ENCODE data around the gene SLC25A13. TPM values are rescaled to one million over a fixed set of nuclear protein-coding genes. Genes with fewer than 3 reads are reported as not detected.
A peak's percentile ranks its signal among the peaks of the same experiment; 100 is the strongest.

Gene SLC25A13
- total and polyA plus RNA-seq, 2 of the 13 experiments (the other 11 are each of a cell fraction or from before 2014, with no cell fraction given) = 36.2 to 84.9 TPM

DNA sequence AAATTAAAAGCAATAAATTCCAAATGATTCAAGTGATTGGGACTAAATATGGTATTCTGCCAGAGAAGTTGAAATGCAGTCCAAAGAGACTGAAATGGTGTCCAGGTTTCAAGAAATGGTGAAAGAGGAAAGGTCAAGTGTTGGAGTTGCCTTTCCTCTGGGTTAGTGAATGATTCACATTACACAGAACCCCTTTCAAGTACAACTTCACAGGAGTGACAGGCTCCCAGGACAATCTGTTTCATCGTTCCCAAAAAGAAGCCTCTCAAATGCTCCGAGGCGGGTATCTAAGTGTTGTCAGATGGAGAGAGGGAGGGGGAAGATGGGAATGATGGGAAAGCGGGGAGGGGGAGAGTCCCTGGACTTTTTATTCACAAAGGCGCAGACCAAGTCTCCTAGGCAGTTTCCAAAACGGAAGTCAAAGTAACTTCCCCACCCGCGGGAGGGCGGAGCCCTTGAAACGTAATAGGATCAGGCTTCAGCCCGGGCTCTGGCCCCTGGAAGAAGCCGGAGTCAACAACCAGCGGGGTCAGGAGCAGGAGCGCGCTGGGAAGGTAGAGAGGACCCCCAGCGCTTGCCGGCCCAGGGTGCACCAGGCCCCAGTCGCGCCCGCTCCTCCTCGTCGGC lies 754 bp downstream of the SLC25A13 start (continued):
- TF ChIP-seq ZNF75D (CRISPR knock-in tag; IDR thresholded peaks at IDR 0.05; ENCODE audit: borderline replicate concordance) (no peak), KAT2B (IDR thresholded peaks at IDR 0.05; ENCODE audit: borderline replicate concordance, low read depth, low read length) (no peak), MAFF (IDR thresholded peaks at IDR 0.05; ENCODE audit: low read depth, low read length) (no peak), ZSCAN25 (CRISPR knock-in tag; IDR thresholded peaks at IDR 0.05) (no peak), ZNF737 (CRISPR knock-in tag; IDR thresholded peaks at IDR 0.05; ENCODE audit: borderline replicate concordance) (no peak; the same call in 1 of the 2 replicates), ZNF749 (CRISPR knock-in tag; IDR thresholded peaks at IDR 0.05; ENCODE audit: borderline replicate concordance) (no peak), CENPT (CRISPR knock-in tag; IDR thresholded peaks at IDR 0.05; ENCODE audit: low read depth) (no peak), ZNF33A (CRISPR knock-in tag; IDR thresholded peaks at IDR 0.05; ENCODE audit: borderline replicate concordance) (peak; percentile 85; the same call in 1 of the 2 replicates), PBX3 (CRISPR knock-in tag; IDR thresholded peaks at IDR 0.05; ENCODE audit: borderline replicate concordance) (no peak), TSC22D2 (CRISPR knock-in tag; IDR thresholded peaks at IDR 0.05; ENCODE audit: borderline replicate concordance) (no peak), TGIF2 (CRISPR knock-in tag; IDR thresholded peaks at IDR 0.05) (no peak), ZNF569 (CRISPR knock-in tag; IDR thresholded peaks at IDR 0.05; ENCODE audit: borderline replicate concordance) (no peak), MAFK (conservative IDR thresholded peaks at IDR 0.05 in 1 of 2, IDR thresholded peaks at IDR 0.05 in 1 of 2; ENCODE audit: low read length in 2 of 2) (no peak), ZFY (CRISPR knock-in tag; IDR thresholded peaks at IDR 0.05) (no peak), GRHL1 (CRISPR knock-in tag; conservative IDR thresholded peaks at IDR 0.05) (no peak)
- TF ChIP-seq, protein P1, sequence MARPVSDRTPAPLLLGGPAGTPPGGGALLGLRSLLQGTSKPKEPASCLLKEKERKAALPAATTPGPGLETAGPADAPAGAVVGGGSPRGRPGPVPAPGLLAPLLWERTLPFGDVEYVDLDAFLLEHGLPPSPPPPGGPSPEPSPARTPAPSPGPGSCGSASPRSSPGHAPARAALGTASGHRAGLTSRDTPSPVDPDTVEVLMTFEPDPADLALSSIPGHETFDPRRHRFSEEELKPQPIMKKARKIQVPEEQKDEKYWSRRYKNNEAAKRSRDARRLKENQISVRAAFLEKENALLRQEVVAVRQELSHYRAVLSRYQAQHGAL (CRISPR knock-in tag; IDR thresholded peaks at IDR 0.05; ENCODE audit: not compliant biosample characterization) = peak; percentile 70
- TF ChIP-seq, protein P2, sequence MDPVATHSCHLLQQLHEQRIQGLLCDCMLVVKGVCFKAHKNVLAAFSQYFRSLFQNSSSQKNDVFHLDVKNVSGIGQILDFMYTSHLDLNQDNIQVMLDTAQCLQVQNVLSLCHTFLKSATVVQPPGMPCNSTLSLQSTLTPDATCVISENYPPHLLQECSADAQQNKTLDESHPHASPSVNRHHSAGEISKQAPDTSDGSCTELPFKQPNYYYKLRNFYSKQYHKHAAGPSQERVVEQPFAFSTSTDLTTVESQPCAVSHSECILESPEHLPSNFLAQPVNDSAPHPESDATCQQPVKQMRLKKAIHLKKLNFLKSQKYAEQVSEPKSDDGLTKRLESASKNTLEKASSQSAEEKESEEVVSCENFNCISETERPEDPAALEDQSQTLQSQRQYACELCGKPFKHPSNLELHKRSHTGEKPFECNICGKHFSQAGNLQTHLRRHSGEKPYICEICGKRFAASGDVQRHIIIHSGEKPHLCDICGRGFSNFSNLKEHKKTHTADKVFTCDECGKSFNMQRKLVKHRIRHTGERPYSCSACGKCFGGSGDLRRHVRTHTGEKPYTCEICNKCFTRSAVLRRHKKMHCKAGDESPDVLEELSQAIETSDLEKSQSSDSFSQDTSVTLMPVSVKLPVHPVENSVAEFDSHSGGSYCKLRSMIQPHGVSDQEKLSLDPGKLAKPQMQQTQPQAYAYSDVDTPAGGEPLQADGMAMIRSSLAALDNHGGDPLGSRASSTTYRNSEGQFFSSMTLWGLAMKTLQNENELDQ (CRISPR knock-in tag; IDR thresholded peaks at IDR 0.05; ENCODE audit: borderline replicate concordance) = no peak
- TF ChIP-seq, protein P3, sequence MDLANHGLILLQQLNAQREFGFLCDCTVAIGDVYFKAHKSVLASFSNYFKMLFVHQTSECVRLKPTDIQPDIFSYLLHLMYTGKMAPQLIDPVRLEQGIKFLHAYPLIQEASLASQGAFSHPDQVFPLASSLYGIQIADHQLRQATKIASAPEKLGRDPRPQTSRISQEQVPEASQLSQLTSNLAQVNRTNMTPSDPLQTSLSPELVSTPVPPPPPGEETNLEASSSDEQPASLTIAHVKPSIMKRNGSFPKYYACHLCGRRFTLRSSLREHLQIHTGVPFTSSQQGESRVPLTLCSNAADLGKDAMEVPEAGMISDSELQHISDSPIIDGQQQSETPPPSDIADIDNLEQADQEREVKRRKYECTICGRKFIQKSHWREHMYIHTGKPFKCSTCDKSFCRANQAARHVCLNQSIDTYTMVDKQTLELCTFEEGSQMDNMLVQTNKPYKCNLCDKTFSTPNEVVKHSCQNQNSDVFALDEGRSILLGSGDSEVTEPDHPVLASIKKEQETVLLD (CRISPR knock-in tag; IDR thresholded peaks at IDR 0.05; ENCODE audit: low read depth) = no peak
